ENCODE measurements around the gene SYNGR1. TPM values are rescaled to one million over a fixed set of nuclear protein-coding genes. Genes with fewer than 3 reads are reported as not detected.
"Not testable (repeated sequence)": the region's sequence is repeated elsewhere in the genome, so short reads cannot be mapped to it uniquely, and the experiment has no call there.

The SYNGR1 gene
- polyA plus RNA-seq, 1 donor from 2014 or later, result 9.1 TPM

- Mint-ChIP-seq H3K27ac (no peak overlapping the region), H3K4me1 (peaks cover 0 to 2% (median 0%) of the 10 kb centered on the region in 3 donors)
Measured at GRCh38 chr22:39327995-39328754, 21.6 kb upstream of the SYNGR1 start.

DNA sequence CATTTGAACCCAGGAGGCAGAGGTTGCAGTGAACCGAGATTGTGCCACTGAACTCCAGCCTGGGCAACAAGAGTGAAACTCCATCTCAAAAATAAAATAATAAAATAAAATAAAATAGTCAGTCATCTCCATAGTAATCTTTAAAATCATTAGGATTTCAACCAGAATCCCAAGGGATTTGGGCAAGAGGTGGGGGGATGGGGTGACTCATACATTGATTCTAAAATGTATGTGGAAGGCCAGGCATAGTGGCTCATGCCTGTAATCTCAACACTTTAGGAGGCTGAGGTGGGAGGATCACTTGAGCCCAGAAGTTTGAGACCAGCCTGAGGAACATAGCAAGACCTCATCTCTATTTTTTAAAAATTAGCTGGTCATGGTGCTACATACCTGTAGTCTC is 19.2 kb upstream of the SYNGR1 start:
- not testable (repeated sequence) for H3K9me3 Mint-ChIP-seq, H3K4me1 Mint-ChIP-seq, H3K27me3 Mint-ChIP-seq, H3K27ac Mint-ChIP-seq, H3K36me3 Mint-ChIP-seq, H3K4me3 Mint-ChIP-seq

More at GRCh38 chr22:39327995-39328754, 21.6 kb upstream of the SYNGR1 start:
- H3K9me3 Mint-ChIP-seq, result no peaks in the 10 kb centered on the region
- no peak overlapping the region for H3K4me3 Mint-ChIP-seq
- H3K36me3 Mint-ChIP-seq, result no peaks in the 10 kb centered on the region
- H3K27me3 Mint-ChIP-seq, result no peaks in the 10 kb centered on the region

GRCh38 chr22:39332441-39333064 is 17.2 kb upstream of the SYNGR1 start:
- Mint-ChIP-seq H3K27ac (peak overlapping the region in 1 of 3 donors; percentile 59), H3K36me3 (no peaks in the 10 kb centered on the region), H3K4me1 (peaks cover 0 to 2% (median 0%) of the 10 kb centered on the region in 3 donors), H3K9me3 (no peaks in the 10 kb centered on the region), H3K4me3 (no peak overlapping the region), H3K27me3 (peaks cover 1% of the 10 kb centered on the region)

- H3K4me1 Mint-ChIP-seq, result peaks cover 0 to 2% (median 0%) of the 10 kb centered on the region in 3 donors
- H3K9me3 Mint-ChIP-seq, result no peaks in the 10 kb centered on the region
- no peak overlapping the region for H3K27ac Mint-ChIP-seq
- peaks cover 1% of the 10 kb centered on the region for H3K27me3 Mint-ChIP-seq
- H3K4me3 Mint-ChIP-seq, result no peak overlapping the region
- no peaks in the 10 kb centered on the region for H3K36me3 Mint-ChIP-seq
Measured at GRCh38 chr22:39336411-39336810, 13.4 kb upstream of the SYNGR1 start.

GRCh38 chr22:39339775-39340174 is 10.0 kb upstream of the SYNGR1 start:
- not testable (repeated sequence) for H3K27ac Mint-ChIP-seq, H3K9me3 Mint-ChIP-seq, H3K36me3 Mint-ChIP-seq, H3K4me3 Mint-ChIP-seq, H3K4me1 Mint-ChIP-seq, H3K27me3 Mint-ChIP-seq

DNA sequence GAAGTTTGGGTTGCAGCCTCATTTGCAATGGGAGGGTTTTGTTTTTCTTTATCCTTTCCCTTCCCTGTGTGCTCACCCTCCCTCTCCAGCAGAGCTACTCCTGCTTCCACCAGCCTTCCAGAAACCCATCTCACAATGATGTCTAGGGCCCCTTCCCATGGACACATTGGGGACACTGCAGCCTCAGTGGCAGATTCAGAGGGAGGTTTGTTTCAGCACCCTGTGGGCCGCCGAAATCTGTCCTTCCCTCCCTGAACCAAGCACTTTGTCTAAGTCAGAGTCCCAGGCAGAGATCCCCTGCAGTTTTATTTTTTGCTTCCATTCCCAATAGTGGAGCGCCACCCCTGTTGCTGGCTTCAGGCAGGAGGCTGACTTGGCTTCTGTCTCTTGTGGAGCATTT is 8.6 kb upstream of the SYNGR1 start:
- Mint-ChIP-seq H3K27me3 (peaks cover 5% of the 10 kb centered on the region), H3K4me1 (peaks cover 3 to 10% (median 4%) of the 10 kb centered on the region in 3 donors), H3K27ac (peak overlapping the region in 1 of 3 donors; percentile 78), H3K4me3 (no peak overlapping the region), H3K9me3 (no peaks in the 10 kb centered on the region), H3K36me3 (no peaks in the 10 kb centered on the region)

DNA sequence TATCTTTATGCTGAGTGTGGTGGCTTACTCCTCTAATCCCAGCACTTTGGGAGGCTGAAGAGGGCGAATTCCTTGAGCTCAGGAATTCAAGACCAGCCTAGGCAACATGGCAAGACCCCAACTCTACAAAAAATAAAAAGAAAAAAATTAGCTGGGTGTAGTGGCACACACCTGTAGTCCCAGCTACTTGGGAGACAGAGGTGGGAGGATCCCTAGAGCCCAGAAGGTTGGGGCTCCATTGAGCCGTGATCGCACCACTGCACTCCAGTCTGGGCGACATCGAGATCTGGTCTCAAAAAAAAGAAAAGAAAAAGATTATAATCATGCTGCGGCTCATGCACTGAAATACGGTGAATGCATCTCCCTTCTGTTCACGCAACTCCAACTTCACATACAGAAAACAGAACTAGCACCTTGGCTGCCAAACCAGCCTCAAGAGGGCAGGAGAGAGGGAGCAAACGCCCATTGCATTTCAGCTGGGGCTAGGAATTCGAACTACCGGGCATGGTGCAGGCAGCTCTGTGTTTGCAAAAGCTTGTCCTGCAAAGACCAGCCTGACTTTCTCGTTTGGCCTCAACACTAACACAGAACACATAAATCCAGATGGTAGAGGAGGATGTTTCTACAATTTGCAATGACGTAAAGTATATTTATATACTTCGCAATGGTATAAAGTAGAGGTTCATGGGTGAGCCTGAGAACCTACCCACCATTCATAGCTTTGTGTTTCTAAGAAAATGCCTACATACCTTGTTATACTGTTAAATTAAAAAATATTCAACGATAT is 6.3 kb upstream of the SYNGR1 start:
- Mint-ChIP-seq H3K27ac (no peak overlapping the region), H3K27me3 (peaks cover 7% of the 10 kb centered on the region), H3K36me3 (no peaks in the 10 kb centered on the region), H3K4me1 (peaks cover 3 to 10% (median 4%) of the 10 kb centered on the region in 3 donors), H3K9me3 (no peaks in the 10 kb centered on the region), H3K4me3 (no peak overlapping the region)

GRCh38 chr22:39344046-39344390 is 5.8 kb upstream of the SYNGR1 start:
- Mint-ChIP-seq H3K27me3 (peaks cover 7% of the 10 kb centered on the region), H3K4me1 (peaks cover 5 to 10% (median 8%) of the 10 kb centered on the region in 3 donors), H3K27ac (no peak overlapping the region), H3K9me3 (no peaks in the 10 kb centered on the region), H3K4me3 (no peak overlapping the region), H3K36me3 (no peaks in the 10 kb centered on the region)

DNA sequence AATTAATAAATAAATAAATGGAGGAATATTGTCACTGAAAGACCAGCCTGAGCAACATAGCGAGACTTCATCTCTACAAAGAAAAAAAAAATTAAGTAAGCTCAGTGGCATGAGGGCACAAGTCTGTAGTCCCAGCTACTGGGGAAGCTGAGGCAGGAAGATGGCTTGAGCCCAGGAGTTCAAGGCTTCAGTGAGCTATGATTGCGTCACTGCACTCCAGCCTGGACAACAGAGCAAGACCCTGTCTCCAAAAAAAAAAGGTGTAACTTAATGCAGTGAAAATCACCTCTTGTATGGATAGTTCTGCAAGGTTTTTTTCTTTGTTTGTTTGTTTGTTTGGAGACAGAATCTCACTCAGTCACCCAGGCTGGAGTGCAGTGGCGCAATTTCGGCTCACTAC is 4.6 kb upstream of the SYNGR1 start:
- H3K9me3 Mint-ChIP-seq, result no peaks in the 10 kb centered on the region
- no peak overlapping the region for H3K27ac Mint-ChIP-seq
- H3K4me3 Mint-ChIP-seq, result no peak overlapping the region
- H3K27me3 Mint-ChIP-seq, result peaks cover 9% of the 10 kb centered on the region
- H3K36me3 Mint-ChIP-seq, result no peaks in the 10 kb centered on the region
- H3K4me1 Mint-ChIP-seq, result peaks cover 10 to 12% (median 10%) of the 10 kb centered on the region in 3 donors

DNA sequence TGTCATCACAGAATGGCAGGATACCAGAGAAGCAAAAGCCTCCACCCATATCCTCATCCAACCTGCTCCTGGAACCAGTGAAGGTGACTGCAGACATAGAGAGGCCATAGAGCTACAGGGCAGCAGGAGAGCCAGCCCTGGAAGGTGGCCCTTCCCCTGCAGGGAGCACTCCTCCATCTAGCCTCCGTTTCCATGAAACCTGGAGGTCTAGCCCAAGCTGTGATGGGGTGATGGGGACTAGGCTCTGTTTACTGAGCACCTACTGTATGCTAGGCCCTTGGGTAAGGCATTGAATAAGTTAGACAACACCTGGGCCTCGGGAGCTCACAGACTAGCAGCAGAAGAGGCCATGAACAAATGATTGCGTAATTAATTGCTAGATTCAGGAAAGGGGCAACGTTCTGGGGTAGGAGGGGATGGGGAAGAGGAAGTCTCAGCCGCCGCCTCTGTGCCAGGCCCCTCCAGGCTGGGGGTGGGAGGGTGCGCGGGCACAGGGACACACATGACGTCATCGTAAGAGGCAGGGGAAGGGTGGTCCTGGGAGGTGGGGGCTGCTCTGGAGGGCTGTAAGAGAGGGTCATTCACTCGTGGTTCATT is 784 bp upstream of the SYNGR1 start:
- Mint-ChIP-seq H3K27ac (peak overlapping the region in 1 of 3 donors; percentile 82), H3K36me3 (no peaks in the 10 kb centered on the region), H3K9me3 (no peaks in the 10 kb centered on the region)

GRCh38 chr22:39349506-39349966 is 255 bp upstream of the SYNGR1 start:
- Mint-ChIP-seq H3K4me3 (peak overlapping the region; percentile 84 to 96 (median 92)), H3K36me3 (no peaks in the 10 kb centered on the region), H3K4me1 (peaks cover 20 to 27% (median 20%) of the 10 kb centered on the region in 3 donors), H3K9me3 (no peaks in the 10 kb centered on the region), H3K27ac (peak overlapping the region in 1 of 3 donors; percentile 82), H3K27me3 (peaks cover 10% of the 10 kb centered on the region)

More for the DNA sequence above, 784 bp upstream of the SYNGR1 start:
- Mint-ChIP-seq H3K4me3 (peak overlapping the region; percentile 84 to 96 (median 92)), H3K4me1 (peaks cover 20 to 27% (median 22%) of the 10 kb centered on the region in 3 donors), H3K27me3 (peaks cover 11% of the 10 kb centered on the region)

DNA sequence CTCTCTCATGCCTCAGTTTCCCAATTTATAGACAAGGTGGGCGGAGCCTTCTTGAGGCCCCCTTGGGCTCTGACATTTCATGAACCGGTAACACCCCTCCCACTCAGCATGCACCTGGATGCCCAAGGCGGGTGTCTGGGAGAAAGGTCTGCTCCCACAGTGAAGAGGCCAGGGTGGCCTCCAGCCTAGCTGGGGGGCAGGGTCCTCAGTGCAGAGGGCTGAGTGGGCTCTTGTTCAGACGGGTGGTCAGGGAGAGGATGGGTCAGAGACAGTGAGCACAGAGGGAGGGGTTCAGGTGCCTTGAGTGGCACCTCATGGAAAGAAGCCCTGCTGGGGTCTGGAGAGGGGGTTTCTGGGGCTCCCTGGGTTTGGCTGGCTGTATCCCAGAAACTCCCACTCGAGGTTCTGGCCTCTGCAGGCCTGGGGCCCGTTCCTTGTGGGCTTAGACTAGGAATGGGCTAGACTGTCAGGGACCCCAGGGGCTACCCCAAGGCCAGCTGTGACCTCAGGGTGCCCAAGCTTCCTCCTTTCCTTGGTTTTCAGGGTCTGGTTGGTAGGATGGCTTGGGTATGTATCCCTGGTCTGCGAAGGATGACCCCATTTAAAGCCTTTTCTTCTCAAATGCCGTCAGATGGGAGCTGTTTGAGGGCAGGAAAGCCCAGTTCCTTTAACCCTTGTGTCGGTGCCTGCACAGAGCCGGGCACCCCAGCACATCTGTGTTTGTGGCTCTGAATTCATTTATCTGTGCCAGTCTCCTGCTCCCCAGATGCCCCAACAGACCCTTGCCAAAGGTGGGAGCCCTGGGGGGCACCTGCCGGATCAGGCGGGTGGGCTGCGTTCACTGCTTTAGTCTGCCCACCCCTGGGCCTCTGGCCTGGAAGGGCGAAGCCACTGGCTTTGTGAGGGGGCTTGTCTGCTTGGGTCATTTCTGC is 1.2 kb downstream of the SYNGR1 start:
- Mint-ChIP-seq H3K36me3 (no peaks in the 10 kb centered on the region), H3K4me1 (peaks cover 16 to 27% (median 20%) of the 10 kb centered on the region in 3 donors), H3K27ac (peak overlapping the region in 2 of 3 donors; percentile 70 to 89), H3K9me3 (no peaks in the 10 kb centered on the region), H3K4me3 (peak overlapping the region; percentile 68 to 92 (median 85)), H3K27me3 (peaks cover 8% of the 10 kb centered on the region)

GRCh38 chr22:39351689-39352214 is 2.0 kb downstream of the SYNGR1 start:
- Mint-ChIP-seq H3K36me3 (no peaks in the 10 kb centered on the region), H3K27me3 (peaks cover 7% of the 10 kb centered on the region), H3K4me1 (peaks cover 16 to 27% (median 20%) of the 10 kb centered on the region in 3 donors), H3K27ac (peak overlapping the region in 2 of 3 donors; percentile 70 to 89), H3K9me3 (no peaks in the 10 kb centered on the region), H3K4me3 (peak overlapping the region; percentile 49 to 92 (median 80))
